Loucy (cell line): Measurements from ENCODE around the gene COX7A2.

Experiments
- CTCF ChIP-seq: fragments of 200-600 bp; sonication (generic); conservative IDR thresholded peaks from 2 replicates; pipeline ENCODE4 v1.5.1; 2014; ENCODE audit warnings: mild to moderate bottlenecking, antibody characterized with exemption, low read length
- EZH2phosphoT487 ChIP-seq: fragments of 200-600 bp; IDR thresholded peaks from 2 replicates; pipeline ENCODE4 v1.6.1; 2018; ENCODE audit warnings: antibody characterized with exemption, mild to moderate bottlenecking, moderate library complexity, borderline replicate concordance

- TF ChIP-seq CTCF, result no peak
- no peak for TF ChIP-seq EZH2phosphoT487
Measured at GRCh38 chr6:75201901-75202672, 41.5 kb downstream of the COX7A2 start.
